ENCODE results near the gene TP53I11.

Gene TP53I11

DNA sequence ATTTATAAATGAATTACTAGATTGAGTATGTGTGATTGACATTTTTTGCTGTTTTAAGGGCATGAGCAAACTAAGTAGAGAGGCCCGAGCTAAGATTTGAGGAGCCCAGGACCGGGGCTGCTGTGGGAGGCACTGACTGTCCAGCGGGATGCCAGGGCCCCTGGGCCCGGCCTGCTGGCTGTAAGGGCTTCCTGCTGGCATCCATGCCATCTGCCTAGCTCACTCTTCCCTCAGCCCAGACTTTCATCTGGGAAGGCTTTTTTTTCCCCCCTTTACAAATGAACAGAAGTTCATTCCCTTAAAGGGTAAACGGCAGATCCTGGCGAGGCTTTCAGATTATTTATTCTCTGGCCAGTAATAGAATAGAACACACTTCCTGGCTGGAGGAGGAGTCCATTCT, 16.0 kb upstream of the TP53I11 start:
- no peaks in the 10 kb centered on the region for H3K4me1 ChIP-seq (ENCODE audit: low read length)
- H3K4me2 ChIP-seq (ENCODE audit: low read depth, low read length): no peak overlapping the region
- no peak for TF ChIP-seq EZH2 (optimal IDR thresholded peaks at IDR 0.05; ENCODE audit: low read depth, low read length)
- no peak for TF ChIP-seq EZH2phosphoT487 (IDR thresholded peaks at IDR 0.05; ENCODE audit: low read length)
- TF ChIP-seq, protein P1, sequence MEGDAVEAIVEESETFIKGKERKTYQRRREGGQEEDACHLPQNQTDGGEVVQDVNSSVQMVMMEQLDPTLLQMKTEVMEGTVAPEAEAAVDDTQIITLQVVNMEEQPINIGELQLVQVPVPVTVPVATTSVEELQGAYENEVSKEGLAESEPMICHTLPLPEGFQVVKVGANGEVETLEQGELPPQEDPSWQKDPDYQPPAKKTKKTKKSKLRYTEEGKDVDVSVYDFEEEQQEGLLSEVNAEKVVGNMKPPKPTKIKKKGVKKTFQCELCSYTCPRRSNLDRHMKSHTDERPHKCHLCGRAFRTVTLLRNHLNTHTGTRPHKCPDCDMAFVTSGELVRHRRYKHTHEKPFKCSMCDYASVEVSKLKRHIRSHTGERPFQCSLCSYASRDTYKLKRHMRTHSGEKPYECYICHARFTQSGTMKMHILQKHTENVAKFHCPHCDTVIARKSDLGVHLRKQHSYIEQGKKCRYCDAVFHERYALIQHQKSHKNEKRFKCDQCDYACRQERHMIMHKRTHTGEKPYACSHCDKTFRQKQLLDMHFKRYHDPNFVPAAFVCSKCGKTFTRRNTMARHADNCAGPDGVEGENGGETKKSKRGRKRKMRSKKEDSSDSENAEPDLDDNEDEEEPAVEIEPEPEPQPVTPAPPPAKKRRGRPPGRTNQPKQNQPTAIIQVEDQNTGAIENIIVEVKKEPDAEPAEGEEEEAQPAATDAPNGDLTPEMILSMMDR (IDR thresholded peaks at IDR 0.05; ENCODE audit: low read length): no peak

DNA sequence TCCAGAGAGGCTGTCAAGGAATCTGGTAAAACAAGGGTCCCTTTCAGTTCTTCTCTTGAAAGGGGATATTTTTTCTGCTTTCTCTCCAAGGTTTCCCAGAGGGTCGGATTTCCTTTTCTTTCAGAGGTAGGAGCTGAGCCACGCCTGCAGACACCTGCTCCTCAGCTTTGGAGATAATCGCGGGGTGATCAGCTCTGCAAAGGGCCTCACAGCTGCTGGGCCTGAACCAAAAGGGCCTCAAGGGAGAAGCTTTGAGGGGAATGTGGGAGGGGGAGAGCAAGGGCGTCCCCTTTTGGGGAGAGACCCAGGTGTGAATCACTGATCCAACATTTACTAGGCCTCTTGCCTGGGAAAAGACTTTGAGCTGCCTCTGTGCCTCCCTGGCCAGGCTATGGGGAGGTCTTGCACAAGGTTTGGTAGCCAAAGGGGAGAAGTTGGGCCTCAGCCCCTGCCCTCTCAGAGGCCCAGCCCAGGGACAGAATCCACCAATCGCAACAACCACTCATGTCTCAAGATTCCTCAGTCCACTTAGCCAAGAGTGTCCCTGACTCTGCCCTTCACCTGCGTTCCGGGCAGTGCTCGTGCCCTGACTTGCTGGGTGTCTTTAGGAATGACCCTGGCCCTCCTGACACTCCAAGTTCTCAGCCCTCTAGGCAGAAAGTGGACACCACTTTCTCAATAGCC, 14.0 kb upstream of the TP53I11 start:
- no peak overlapping the region for H3K27ac ChIP-seq (ENCODE audit: low read length)
- no peaks in the 10 kb centered on the region for H3K9me2 ChIP-seq (replicated peaks; ENCODE audit: insufficient read depth, low read length)
- no peaks in the 10 kb centered on the region for H3K79me2 ChIP-seq (ENCODE audit: low read length)
- H4K20me1 ChIP-seq (ENCODE audit: insufficient read depth, low read length): no peaks in the 10 kb centered on the region
- no peak overlapping the region for H3K4me3 ChIP-seq (ENCODE audit: low read length)
- H3K4me2 ChIP-seq (ENCODE audit: low read depth, low read length): no peak overlapping the region
- H3F3A ChIP-seq (ENCODE audit: insufficient read depth, low read length): no peaks in the 10 kb centered on the region
- no peaks in the 10 kb centered on the region for H3K9me3 ChIP-seq (replicated peaks; ENCODE audit: insufficient read depth, low read length)
- no peaks in the 10 kb centered on the region for H3K36me3 ChIP-seq (replicated peaks; ENCODE audit: insufficient read depth, low read length)
- H3K27me3 ChIP-seq (replicated peaks; ENCODE audit: insufficient read depth, low read length): no peaks in the 10 kb centered on the region
- H3K4me1 ChIP-seq (ENCODE audit: low read length): no peaks in the 10 kb centered on the region
- TF ChIP-seq EZH2 (optimal IDR thresholded peaks at IDR 0.05; ENCODE audit: low read depth, low read length): no peak
- no peak for TF ChIP-seq EZH2phosphoT487 (IDR thresholded peaks at IDR 0.05; ENCODE audit: low read length)
- TF ChIP-seq, protein P1 (IDR thresholded peaks at IDR 0.05; ENCODE audit: low read length): no peak
- H2AFZ ChIP-seq (ENCODE audit: low read length): no peak overlapping the region
- no peak overlapping the region for H3K9ac ChIP-seq (ENCODE audit: low read length)
- DNase-seq: no peak

More for the DNA sequence above, 16.0 kb upstream of the TP53I11 start:
- Histone ChIP-seq H2AFZ (ENCODE audit: low read length) (no peak overlapping the region), H3K27ac (ENCODE audit: low read length) (no peak overlapping the region), H3K36me3 (replicated peaks; ENCODE audit: insufficient read depth, low read length) (no peaks in the 10 kb centered on the region), H3K4me3 (ENCODE audit: low read length) (no peak overlapping the region), H3K9me2 (replicated peaks; ENCODE audit: insufficient read depth, low read length) (no peaks in the 10 kb centered on the region), H3K27me3 (replicated peaks; ENCODE audit: insufficient read depth, low read length) (no peaks in the 10 kb centered on the region), H3F3A (ENCODE audit: insufficient read depth, low read length) (no peaks in the 10 kb centered on the region), H3K9ac (ENCODE audit: low read length) (no peak overlapping the region), H4K20me1 (ENCODE audit: insufficient read depth, low read length) (no peaks in the 10 kb centered on the region), H3K9me3 (replicated peaks; ENCODE audit: insufficient read depth, low read length) (no peaks in the 10 kb centered on the region), H3K79me2 (ENCODE audit: low read length) (no peaks in the 10 kb centered on the region)
- DNase-seq: no peak

DNA sequence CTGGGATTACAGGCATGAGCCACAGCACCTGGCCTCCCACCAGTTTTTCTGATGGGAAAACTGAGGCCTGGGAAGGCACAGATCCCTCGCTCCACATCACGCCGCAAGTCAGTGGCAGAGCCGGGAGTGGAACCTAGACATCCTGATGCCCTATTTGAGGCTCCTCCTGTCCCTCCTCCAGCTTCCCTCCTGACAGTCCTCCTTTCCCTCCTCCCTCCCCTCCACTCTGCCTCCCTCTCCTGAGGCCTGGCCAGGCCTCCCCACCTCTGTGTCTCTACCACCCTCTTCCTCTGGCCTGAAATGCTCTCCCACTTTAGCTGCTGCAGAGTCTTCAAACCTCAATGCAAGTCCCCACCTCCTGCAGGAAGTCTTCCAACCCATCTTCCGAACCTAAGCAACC, 13.3 kb upstream of the TP53I11 start:
- Histone ChIP-seq H3K27me3 (replicated peaks; ENCODE audit: insufficient read depth, low read length) (no peaks in the 10 kb centered on the region), H3K4me3 (ENCODE audit: low read length) (no peak overlapping the region), H3K4me2 (ENCODE audit: low read depth, low read length) (no peak overlapping the region), H3K9me3 (replicated peaks; ENCODE audit: insufficient read depth, low read length) (no peaks in the 10 kb centered on the region), H3K27ac (ENCODE audit: low read length) (no peak overlapping the region), H3K9ac (ENCODE audit: low read length) (no peak overlapping the region), H3F3A (ENCODE audit: insufficient read depth, low read length) (no peaks in the 10 kb centered on the region), H4K20me1 (ENCODE audit: insufficient read depth, low read length) (no peaks in the 10 kb centered on the region), H3K4me1 (ENCODE audit: low read length) (no peaks in the 10 kb centered on the region), H3K36me3 (replicated peaks; ENCODE audit: insufficient read depth, low read length) (no peaks in the 10 kb centered on the region), H3K9me2 (replicated peaks; ENCODE audit: insufficient read depth, low read length) (no peaks in the 10 kb centered on the region), H3K79me2 (ENCODE audit: low read length) (no peaks in the 10 kb centered on the region), H2AFZ (ENCODE audit: low read length) (no peak overlapping the region)
- TF ChIP-seq EZH2 (optimal IDR thresholded peaks at IDR 0.05; ENCODE audit: low read depth, low read length) (no peak), EZH2phosphoT487 (IDR thresholded peaks at IDR 0.05; ENCODE audit: low read length) (no peak)
- TF ChIP-seq, protein P1 (IDR thresholded peaks at IDR 0.05; ENCODE audit: low read length): no peak
- DNase-seq: no peak
